ENCODE data around the gene CMA1.
"Not testable (repeated sequence)": the region's sequence is repeated elsewhere in the genome, so short reads cannot be mapped to it uniquely, and the experiment has no call there.

The CMA1 gene, protein sequence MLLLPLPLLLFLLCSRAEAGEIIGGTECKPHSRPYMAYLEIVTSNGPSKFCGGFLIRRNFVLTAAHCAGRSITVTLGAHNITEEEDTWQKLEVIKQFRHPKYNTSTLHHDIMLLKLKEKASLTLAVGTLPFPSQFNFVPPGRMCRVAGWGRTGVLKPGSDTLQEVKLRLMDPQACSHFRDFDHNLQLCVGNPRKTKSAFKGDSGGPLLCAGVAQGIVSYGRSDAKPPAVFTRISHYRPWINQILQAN

GRCh38 chr14:24508155-24508840 is at the start of gene CMA1:
TSS of gene CMA1 (minus strand) at chr14:24508265. CDS start at chr14:24508235, 30 bp downstream.
- no peak for DNase-seq (ENCODE audit: low read depth)

DNA sequence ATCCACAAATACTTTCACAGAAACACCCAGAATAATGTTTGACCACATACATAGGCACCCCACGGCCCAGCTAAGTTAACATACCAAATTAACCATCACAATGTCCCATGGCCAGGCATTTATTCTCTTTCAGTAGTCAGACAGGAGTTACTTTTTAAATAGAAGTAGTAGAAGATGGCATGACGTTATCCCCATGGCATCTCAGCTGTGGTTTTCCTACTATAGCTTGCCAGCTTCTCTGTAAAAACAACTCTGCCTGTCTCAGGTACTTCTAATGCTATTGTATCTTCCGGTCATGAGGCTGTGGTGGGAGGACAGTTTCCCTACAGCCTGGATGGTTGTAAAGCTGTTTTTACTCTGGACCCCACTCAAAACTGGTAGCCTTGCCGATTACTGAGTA is 48.7 kb upstream of the CMA1 start:
- DNase-seq (ENCODE audit: low read depth): no peak

GRCh38 chr14:24549064-24549463 is 41.0 kb upstream of the CMA1 start:
- DNase-seq (ENCODE audit: low read depth): not testable (repeated sequence)

- no peak for DNase-seq (ENCODE audit: low read depth)
Observed at GRCh38 chr14:24542346-24542936, 34.4 kb upstream of the CMA1 start.

DNA sequence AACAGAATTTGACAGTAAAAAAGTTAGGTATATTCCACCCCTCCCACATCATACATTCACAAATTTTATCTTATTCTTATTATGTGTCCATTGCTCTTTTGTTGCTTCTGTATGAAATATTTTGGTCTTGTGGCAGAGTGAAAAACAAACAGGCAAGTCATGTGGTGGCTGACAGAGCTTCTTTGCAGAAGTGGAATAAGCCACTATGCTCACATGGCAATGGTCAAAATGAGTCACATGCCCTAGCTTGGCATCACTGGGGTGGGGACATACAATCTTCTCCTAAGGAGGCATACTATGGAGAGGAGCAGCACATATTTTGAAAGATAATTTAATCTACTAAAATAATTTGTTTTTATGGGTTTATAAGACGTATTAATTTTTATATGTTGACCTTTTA is 27.7 kb upstream of the CMA1 start:
- DNase-seq (ENCODE audit: low read depth): no peak

DNA sequence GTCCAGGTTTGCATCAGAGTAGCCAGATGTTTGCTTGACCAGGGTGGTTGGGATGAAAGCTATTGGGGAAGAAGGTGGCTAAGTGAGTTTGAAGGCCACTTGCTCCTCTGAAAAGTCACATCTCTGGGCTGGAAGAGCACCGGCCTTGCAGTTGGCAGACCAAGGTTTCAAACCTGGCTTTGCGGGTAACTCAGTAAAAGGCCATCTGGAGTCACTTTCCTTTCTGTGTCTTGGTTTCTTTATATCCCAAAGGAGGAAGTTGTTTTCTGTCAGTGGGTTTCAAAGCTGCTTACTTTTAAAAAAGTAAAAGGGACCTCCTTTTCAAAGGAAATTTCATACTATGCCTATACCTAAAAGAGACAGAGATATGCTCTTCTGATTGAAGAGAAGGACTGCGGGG is 26.2 kb upstream of the CMA1 start:
- DNase-seq (ENCODE audit: low read depth): no peak

- not testable (repeated sequence) for DNase-seq (ENCODE audit: low read depth)
Observed at GRCh38 chr14:24525877-24526620, 18.0 kb upstream of the CMA1 start.

DNA sequence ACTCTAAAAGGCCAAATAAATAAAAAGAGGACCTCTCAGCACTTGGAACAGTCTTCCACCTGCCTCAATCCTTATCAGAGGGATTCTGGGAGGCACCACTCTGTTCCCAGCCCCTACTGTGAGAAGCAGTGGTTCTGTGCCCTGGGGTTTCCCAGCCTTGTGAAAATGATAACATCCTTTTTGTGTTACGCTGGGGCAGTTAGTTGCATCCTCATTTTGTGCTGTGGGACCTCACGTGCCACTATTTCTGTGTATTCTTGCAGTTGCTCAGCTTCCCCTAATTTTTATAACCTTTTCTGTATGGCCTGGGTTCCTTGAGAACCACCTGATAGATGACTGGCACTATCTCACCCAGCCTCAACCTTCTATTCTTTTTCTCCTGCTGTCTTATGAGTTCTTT is 10.8 kb upstream of the CMA1 start:
- no peak for DNase-seq (ENCODE audit: low read depth)

DNA sequence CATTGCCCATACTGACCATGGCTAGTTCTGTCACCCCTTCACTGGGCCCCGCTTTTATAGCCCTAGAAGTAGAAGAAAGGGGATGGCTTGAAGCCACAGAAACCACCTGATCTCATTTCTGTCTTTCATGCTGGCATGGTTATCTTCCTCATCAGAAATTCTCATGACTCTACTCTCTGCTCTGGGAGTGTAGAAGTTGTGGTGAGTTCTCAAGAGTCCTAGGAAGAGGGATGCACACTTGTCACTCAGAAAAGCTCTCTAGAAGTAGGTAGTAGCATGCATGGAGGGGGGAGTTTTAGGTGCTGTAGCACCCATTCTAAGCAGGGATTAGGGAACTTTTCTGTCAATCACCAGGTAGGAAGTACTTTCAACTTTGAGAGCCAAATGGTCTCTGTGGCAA is 6.1 kb upstream of the CMA1 start:
- DNase-seq (ENCODE audit: low read depth): no peak

DNA sequence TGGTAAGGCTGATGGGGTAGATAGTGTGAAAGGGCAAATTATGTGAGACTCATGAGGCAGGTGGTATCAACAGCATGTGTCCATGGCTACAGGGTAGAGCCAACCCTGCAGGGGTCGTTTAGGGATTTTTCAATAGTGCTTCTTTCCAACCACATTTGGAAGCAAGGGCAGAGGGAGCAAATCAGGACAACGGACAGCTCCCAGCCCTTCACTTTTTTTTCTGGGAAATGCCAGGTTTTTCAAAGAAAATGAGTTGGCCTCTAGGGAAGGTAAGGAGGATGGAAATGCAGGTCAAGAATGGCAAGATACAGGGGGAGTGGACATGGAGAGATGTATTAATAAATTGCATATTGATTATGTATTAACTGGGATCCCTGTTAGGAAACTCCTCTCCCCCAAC is 4.9 kb upstream of the CMA1 start:
- no peak for DNase-seq (ENCODE audit: low read depth)

DNA sequence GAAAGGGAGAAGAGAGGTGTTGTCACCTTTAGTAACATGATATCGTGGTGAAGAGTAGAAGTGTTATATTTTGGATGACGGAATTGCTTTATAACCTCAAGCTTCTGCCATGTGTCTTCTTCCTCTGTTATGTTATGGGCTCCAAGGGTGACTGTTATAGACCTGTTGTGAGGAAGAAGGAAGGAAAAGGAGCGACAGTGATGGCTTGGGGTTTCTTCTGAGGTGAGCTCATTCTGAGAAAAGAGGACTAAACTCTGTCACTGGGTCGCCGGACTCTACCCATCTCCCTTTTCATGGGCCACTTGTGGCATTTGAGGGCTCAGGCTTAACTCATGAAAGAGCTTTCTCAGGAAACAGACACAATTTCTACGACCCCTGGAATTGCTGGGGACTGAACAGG is 1.6 kb downstream of the CMA1 start:
- DNase-seq (ENCODE audit: low read depth): no peak

DNA sequence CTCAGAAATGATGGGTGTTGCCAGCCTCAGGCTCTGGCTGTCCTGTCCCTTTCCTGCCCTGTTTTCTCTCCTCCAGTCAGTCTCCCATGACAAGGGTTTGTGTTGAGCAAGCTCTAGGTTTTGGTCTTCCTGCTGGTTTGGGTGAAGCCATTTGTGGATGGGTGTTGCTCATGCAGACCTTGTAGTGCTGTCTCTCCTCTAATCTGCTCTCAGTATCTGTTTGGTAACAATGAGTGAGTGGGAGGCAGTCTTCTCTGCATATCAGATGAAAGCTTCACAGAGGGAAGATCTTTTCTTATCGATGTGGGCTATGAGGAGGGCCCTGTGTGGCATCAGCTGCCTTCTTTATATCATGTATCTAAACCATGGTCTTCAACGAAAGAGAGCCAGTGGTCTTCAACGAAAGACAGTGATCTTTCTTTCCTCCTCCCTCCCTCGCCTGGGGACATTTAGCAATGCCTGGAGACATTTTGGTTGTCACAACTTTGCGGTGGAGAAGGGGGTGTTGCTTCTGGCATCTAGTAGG is 3.6 kb downstream of the CMA1 start:
- DNase-seq (ENCODE audit: low read depth): no peak

GRCh38 chr14:24491586-24492408 is 16.3 kb downstream of the CMA1 start:
- DNase-seq (ENCODE audit: low read depth): not testable (repeated sequence)

GRCh38 chr14:24483604-24484252 is 24.3 kb downstream of the CMA1 start:
- no peak for DNase-seq (ENCODE audit: low read depth)

- DNase-seq (ENCODE audit: low read depth): not testable (repeated sequence)
Observed at GRCh38 chr14:24482699-24483303, 25.3 kb downstream of the CMA1 start.

DNA sequence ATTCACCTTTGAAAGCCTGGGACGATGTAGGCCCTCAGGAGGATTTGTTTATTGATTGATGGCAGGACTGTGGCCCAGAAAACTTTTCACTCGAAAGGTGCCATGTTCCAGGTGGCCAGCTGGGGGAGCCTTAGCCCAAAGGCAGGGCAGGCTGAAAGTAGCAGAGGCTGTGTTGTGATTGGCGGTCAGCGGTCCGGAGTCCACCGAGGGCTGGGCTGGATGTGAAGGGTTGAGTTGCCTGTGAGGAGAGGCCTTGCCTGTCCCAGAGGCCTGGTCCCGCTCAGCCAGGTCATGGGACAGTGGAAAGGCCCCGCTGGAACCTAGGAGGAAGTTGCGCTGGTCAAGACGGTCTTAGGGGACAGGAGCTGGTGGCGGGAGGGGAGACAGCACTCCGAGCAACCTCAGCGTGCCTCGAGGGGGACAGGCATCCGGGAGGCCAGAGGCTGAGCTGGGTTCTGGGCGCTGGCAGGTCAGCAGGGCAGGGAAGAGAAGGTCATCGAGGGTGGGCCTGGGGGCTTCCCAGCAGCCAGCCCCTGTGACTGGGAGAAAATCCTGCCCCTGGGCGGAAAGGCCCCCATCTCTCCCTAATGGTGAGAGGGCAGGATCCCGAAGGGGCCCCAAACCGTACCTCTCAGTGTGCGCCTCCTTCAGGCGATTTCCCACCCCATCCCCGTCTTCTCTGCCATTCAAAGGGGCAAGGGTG is 26.3 kb downstream of the CMA1 start:
- DNase-seq (ENCODE audit: low read depth): peak; percentile 24

DNA sequence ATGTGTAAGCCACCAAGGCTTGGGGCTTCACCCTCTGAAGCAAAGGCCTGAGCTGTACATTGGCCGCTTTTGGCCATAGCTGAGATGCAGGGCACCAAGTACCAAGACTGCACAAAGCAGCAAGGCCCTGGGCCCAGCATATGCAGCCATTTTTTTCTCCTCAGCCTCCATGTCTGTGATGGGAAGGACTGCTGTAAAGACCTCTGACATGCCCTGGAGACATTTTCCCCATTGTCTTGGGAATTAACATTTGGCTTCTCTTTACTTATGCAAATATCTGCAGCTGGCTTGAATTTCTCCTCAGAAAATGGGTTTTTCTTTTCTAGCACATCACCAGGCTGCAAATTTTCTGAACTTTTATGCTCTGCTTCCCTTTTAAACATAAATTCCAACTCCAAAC is 28.1 kb downstream of the CMA1 start:
- not testable (repeated sequence) for DNase-seq (ENCODE audit: low read depth)

DNA sequence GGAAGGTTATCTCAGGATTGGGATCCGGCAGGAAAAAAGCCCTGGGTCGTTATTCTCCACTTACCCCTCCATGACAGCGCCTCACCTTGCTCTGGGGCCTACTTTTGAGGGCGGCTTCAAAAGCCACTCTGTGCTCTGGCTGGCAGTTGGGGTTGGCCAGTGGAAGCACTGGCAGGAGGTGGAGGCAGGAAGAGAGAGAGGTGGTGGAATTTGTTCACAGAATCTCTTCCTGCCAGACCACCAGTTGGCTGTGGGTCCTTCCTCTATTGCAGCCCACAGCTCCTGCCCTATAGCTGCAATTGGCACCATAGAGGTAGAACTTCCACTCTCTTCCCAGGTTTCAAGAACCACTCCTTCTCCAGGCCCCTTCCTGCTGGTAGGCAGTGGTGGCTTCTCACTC is 32.8 kb downstream of the CMA1 start:
- DNase-seq (ENCODE audit: low read depth): no peak

- DNase-seq (ENCODE audit: low read depth): no peak
Observed at GRCh38 chr14:24473211-24473610, 34.9 kb downstream of the CMA1 start.

- DNase-seq (ENCODE audit: low read depth): not testable (repeated sequence)
Observed at GRCh38 chr14:24470450-24470849, 37.6 kb downstream of the CMA1 start.

Measured in stimulated activated CD8-positive, alpha-beta memory T cell treated with anti-CD3 and anti-CD28 coated beads, Interleukin-4, amount 100 ng/mL, for 24 hours (primary cell).